Activated CD4-positive, alpha-beta memory T cell treated with anti-CD3 and anti-CD28 coated beads for 36 hours (primary cell): ENCODE measurements around the gene IFNGR2. TPM values are rescaled to one million over a fixed set of nuclear protein-coding genes. Genes with fewer than 3 reads are reported as not detected.
A peak's percentile ranks its signal among the peaks of the same experiment; 100 is the strongest.

ENCODE experiments used
- CTCF ChIA-PET: fragments of 350-600 bp; sonication (Branson Sonifier 250); formaldehyde crosslinking; loops from one replicate; lab custom pipeline; 2021; ENCODE audit warnings: antibody characterized with exemption, inconsistent platforms; lab: Charles Lee
- POLR2A ChIA-PET: fragments of 350-600 bp; sonication (Branson Sonifier 250); formaldehyde crosslinking; loops from one replicate; lab custom pipeline; 2021; ENCODE audit warnings: antibody characterized with exemption; lab: Charles Lee
- DNase-seq: peaks from one replicate; pipeline ENCODE4 v3.0.0-alpha.2; 2020
- H3K27ac Mint-ChIP-seq: one replicate; pipeline ENCODE4 v1.8.0; 2021; ENCODE audit warnings: mixed read lengths
- H3K27me3 Mint-ChIP-seq: one replicate; pipeline ENCODE4 v1.8.0; 2021; ENCODE audit warnings: mixed read lengths
- H3K36me3 Mint-ChIP-seq: one replicate; pipeline ENCODE4 v1.8.0; 2021; ENCODE audit warnings: mixed read lengths
- H3K4me1 Mint-ChIP-seq: one replicate; pipeline ENCODE4 v1.8.0; 2021; ENCODE audit warnings: low read depth, mixed read lengths
- H3K4me3 Mint-ChIP-seq: one replicate; pipeline ENCODE4 v1.8.0; 2021; ENCODE audit warnings: mild to moderate bottlenecking, mixed read lengths
- H3K9me3 Mint-ChIP-seq: one replicate; pipeline ENCODE4 v1.8.0; 2021; ENCODE audit warnings: mixed read lengths
- intact Hi-C: fragments of 100-400 bp; cut with micrococcal nuclease; formaldehyde crosslinking; loops from one replicate; pipeline ENCODE4 v1.15.1; 2023
- total RNA-seq, 2 experiments: library from RNA; stranded (reverse); gene quantifications; one replicate each; pipeline ENCODE4 v1.2.3, GENCODE V29; 2021

The IFNGR2 gene
- total RNA-seq, 2 experiments from 2014 or later, result 14.3 to 17.0 TPM

- no peak overlapping the region for H3K27ac Mint-ChIP-seq
- H3K27me3 Mint-ChIP-seq, result no peaks in the 10 kb centered on the region
- no peak overlapping the region for H3K4me3 Mint-ChIP-seq
- intact Hi-C loops, result loop anchor here (5.0 kb wide), 1 partner anchor 110 kb away; the partner anchor contains the start of gene DONSON
- ChIA-PET POLR2A (no interaction called here), CTCF (no interaction called here)
- H3K9me3 Mint-ChIP-seq, result no peaks in the 10 kb centered on the region
- peaks cover 21% of the 10 kb centered on the region for H3K4me1 Mint-ChIP-seq
- peaks cover 2% of the 10 kb centered on the region for H3K36me3 Mint-ChIP-seq
- no peak for DNase-seq
These were observed 73.9 kb downstream of the IFNGR2 start for GRCh38 chr21:33477066-33477465.

GRCh38 chr21:33478182-33478581, 75.0 kb downstream of the IFNGR2 start:
- H3K4me3 Mint-ChIP-seq, result peak overlapping the region; percentile 92
- ChIA-PET CTCF (no interaction called here), POLR2A (interaction anchor here (1.7 kb wide), 1 partner anchor 43 kb away, joined by 5 read pairs; no protein-coding TSS in a partner anchor)
- H3K27me3 Mint-ChIP-seq, result no peaks in the 10 kb centered on the region
- no peak for DNase-seq
- peaks cover 2% of the 10 kb centered on the region for H3K36me3 Mint-ChIP-seq
- H3K27ac Mint-ChIP-seq, result peak overlapping the region; percentile 79
- no peaks in the 10 kb centered on the region for H3K9me3 Mint-ChIP-seq
- peaks cover 21% of the 10 kb centered on the region for H3K4me1 Mint-ChIP-seq
- intact Hi-C loops, result loop anchor here (5.0 kb wide), 1 partner anchor 109 kb away; the partner anchor contains the start of gene DONSON

- intact Hi-C loops, result loop anchor here (1.0 to 5.0 kb wide), 3 partner anchors 99 to 155 kb away; partner anchors contain the start of genes DONSON and IFNAR1
These were observed 75.9 kb downstream of the IFNGR2 start for GRCh38 chr21:33478935-33479678.

GRCh38 chr21:33479679-33480480, 76.7 kb downstream of the IFNGR2 start, which contains the start of gene TMEM50B:
TMEM50B (minus strand) TSS chr21:33479974; CDS start chr21:33468885, 11,089 bp downstream.
- Mint-ChIP-seq H3K27me3 (no peaks in the 10 kb centered on the region), H3K4me1 (peaks cover 19% of the 10 kb centered on the region), H3K36me3 (no peaks in the 10 kb centered on the region), H3K27ac (peak within 1 kb of the TSS; percentile 79), H3K4me3 (peak within 1 kb of the TSS; percentile 92), H3K9me3 (no peaks in the 10 kb centered on the region)
- DNase-seq, result peak; percentile 99
- POLR2A ChIA-PET, result interaction anchor here (0.6 to 3.4 kb wide), 17 partner anchors 10 to 752 kb away, joined by 3 to 37 read pairs (median 4); partner anchors contain the start of genes DNAJC28, DONSON, GART and IFNAR1
- intact Hi-C loops, result loop anchor here (1.0 to 5.0 kb wide), 7 partner anchors 11 to 708 kb away; partner anchors contain the start of genes DNAJC28, DONSON, GART and IFNAR1
- CTCF ChIA-PET, result interaction anchor here (0.7 to 3.2 kb wide), 12 partner anchors 11 to 252 kb away, joined by 3 to 24 read pairs (median 4); partner anchors contain the start of genes DNAJC28 and DONSON

More at GRCh38 chr21:33478935-33479678, 75.9 kb downstream of the IFNGR2 start:
- peak; percentile 58 for DNase-seq
- CTCF ChIA-PET, result interaction anchor here (0.7 to 3.2 kb wide), 8 partner anchors 12 to 127 kb away, joined by 3 to 24 read pairs (median 3); partner anchors contain the start of genes DNAJC28 and DONSON
- H3K4me1 Mint-ChIP-seq, result peaks cover 19% of the 10 kb centered on the region
- H3K4me3 Mint-ChIP-seq, result peak overlapping the region; percentile 92
- H3K27ac Mint-ChIP-seq, result peak overlapping the region; percentile 79
- H3K36me3 Mint-ChIP-seq, result no peaks in the 10 kb centered on the region
- H3K9me3 Mint-ChIP-seq, result no peaks in the 10 kb centered on the region
- POLR2A ChIA-PET, result interaction anchor here (0.7 to 3.4 kb wide), 11 partner anchors 11 to 751 kb away, joined by 3 to 37 read pairs (median 5); partner anchors contain the start of genes DNAJC28, DONSON, IFNAR1 and SON
- H3K27me3 Mint-ChIP-seq, result no peaks in the 10 kb centered on the region

- POLR2A ChIA-PET, result interaction anchor here (0.9 to 3.4 kb wide), 10 partner anchors 10 to 214 kb away, joined by 3 to 37 read pairs (median 5); partner anchors contain the start of genes DNAJC28, DONSON, GART and IFNAR1
- no peak for DNase-seq
These were observed 77.4 kb downstream of the IFNGR2 start for GRCh38 chr21:33480481-33481103.

GRCh38 chr21:33481314-33481943, 78.2 kb downstream of the IFNGR2 start:
- ChIA-PET POLR2A (interaction anchor here (3.4 kb wide), 1 partner anchor 62 kb away, joined by 14 read pairs; the partner anchor contains the start of gene SON), CTCF (interaction anchor here (1.5 to 3.2 kb wide), 3 partner anchors 9 to 125 kb away, joined by 3 to 24 read pairs (median 15); partner anchors contain the start of gene DNAJC28)
- Mint-ChIP-seq H3K9me3 (no peaks in the 10 kb centered on the region), H3K4me1 (peaks cover 19% of the 10 kb centered on the region), H3K4me3 (peak overlapping the region; percentile 92), H3K36me3 (no peaks in the 10 kb centered on the region), H3K27me3 (no peaks in the 10 kb centered on the region), H3K27ac (no peak overlapping the region)
- DNase-seq, result no peak
- intact Hi-C loops, result loop anchor here (5.0 kb wide), 1 partner anchor 709 kb away; the partner anchor contains the start of gene PAXBP1

More at GRCh38 chr21:33480481-33481103, 77.4 kb downstream of the IFNGR2 start:
- H3K27me3 Mint-ChIP-seq, result no peaks in the 10 kb centered on the region
- H3K36me3 Mint-ChIP-seq, result no peaks in the 10 kb centered on the region
- intact Hi-C loops, result loop anchor here (1.0 to 5.0 kb wide), 4 partner anchors 11 to 708 kb away; partner anchors contain the start of genes DNAJC28, GART, ITSN1 and PAXBP1
- H3K4me3 Mint-ChIP-seq, result peak overlapping the region; percentile 92
- H3K27ac Mint-ChIP-seq, result peak overlapping the region; percentile 76
- H3K4me1 Mint-ChIP-seq, result peaks cover 19% of the 10 kb centered on the region
- CTCF ChIA-PET, result interaction anchor here (0.9 to 3.2 kb wide), 8 partner anchors 10 to 253 kb away, joined by 3 to 24 read pairs (median 5); partner anchors contain the start of genes DNAJC28 and DONSON
- H3K9me3 Mint-ChIP-seq, result no peaks in the 10 kb centered on the region

Other genes starting within 250 kb of the IFNGR2 start
- 10 to 100 TPM; 29.9 to 30.1 TPM for gene IFNAR2, start 173.5 kb upstream of the IFNGR2 start, total RNA-seq
- 10 to 100 TPM; 31.3 to 32.5 TPM for gene IL10RB, start 137.0 kb upstream of the IFNGR2 start, total RNA-seq
- gene IFNAR1, start 78.4 kb upstream of the IFNGR2 start, total RNA-seq, result 10 to 100 TPM; 28.0 to 32.0 TPM
- 10 to 100 TPM; 18.6 to 21.8 TPM for gene TMEM50B, start 76.6 kb downstream of the IFNGR2 start, total RNA-seq
- gene DNAJC28, start 88.3 kb downstream of the IFNGR2 start, total RNA-seq, result under 1 TPM; 0.67 to 0.75 TPM
- 100 to 1,000 TPM; 210 to 214 TPM for gene GART, start 138.7 kb downstream of the IFNGR2 start, total RNA-seq
- gene SON, start 139.6 kb downstream of the IFNGR2 start, total RNA-seq, result 100 to 1,000 TPM; 270 to 279 TPM
- 10 to 100 TPM; 38.2 to 39.0 TPM for gene DONSON, start 185.3 kb downstream of the IFNGR2 start, total RNA-seq
- 10 to 100 TPM; 32.8 to 34.9 TPM for gene CRYZL1, start 238.3 kb downstream of the IFNGR2 start, total RNA-seq
- gene ITSN1, start 239.1 kb downstream of the IFNGR2 start, total RNA-seq, result 1 to 10 TPM; 3.2 to 4.5 TPM